HG03558 (cell line): ENCODE measurements around the gene CACNA1A.

Source experiments
- ATAC-seq: cut with Tn5 transposase; IDR thresholded peaks from one replicate; pipeline ENCODE4 v1.9.1; 2021; ENCODE audit warnings: moderate number of reproducible peaks; ENCODE audit not compliant: unreplicated experiment; ENCODE audit errors: extremely low read depth

Gene CACNA1A

DNA sequence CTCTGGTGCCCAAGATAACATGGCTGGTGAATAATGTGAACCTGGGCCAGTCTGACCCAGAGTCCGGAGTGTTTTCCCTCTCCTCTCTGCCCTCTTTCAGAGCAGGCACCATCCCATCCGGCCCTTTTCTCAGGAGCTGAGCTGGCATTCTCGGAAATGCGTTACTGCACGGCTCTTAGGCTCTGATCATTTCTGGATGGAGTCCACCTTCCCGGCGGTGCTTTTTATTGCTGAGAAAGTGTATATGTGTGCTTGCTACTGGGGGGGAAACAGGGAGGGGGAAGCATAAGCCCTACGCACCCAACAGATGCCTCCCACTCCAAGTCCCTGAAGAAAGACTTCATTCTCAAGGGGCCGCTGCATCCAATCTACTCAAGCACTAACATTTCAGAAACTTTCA, 6.6 kb downstream of the CACNA1A start:
- ATAC-seq, result no peak

DNA sequence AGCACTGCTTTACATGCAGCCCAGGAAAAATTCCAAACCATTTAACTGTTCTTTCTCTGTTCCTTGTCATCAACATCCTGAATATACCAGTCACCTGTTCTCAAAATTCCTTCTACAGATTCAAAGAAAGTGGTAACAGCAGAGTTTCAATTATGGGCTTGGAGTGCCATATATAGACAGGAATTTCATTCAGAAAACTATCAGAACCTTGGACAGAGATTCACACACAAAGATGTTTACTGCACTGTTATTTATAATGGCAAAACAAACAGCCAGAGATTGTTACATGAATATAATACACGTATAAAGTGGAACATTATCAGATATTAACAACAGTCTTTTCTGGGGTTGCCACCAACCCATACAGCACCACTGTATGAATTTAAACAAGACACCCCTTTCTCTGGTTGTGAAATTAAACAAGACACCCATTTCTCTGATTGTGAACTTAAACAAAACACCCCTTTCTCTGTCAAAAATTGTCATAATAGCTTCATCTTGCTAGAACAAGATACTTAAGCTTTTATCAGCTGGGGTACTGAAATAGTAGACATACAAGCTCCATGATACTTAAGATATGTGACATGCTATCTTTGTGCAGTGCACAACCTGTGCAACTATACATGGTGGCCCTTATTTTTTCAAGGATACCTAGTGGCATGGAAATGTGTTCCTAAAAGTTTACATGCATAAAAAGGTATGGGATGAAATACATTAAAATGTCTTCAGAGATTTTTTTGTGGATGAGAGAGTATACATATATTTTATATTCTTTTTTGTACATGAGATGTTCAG, 12.6 kb downstream of the CACNA1A start:
- no peak for ATAC-seq

- no peak for ATAC-seq
Measured at GRCh38 chr19:13492128-13492527, 14.2 kb downstream of the CACNA1A start.

GRCh38 chr19:13487985-13488384, 18.3 kb downstream of the CACNA1A start:
- ATAC-seq, result no peak

DNA sequence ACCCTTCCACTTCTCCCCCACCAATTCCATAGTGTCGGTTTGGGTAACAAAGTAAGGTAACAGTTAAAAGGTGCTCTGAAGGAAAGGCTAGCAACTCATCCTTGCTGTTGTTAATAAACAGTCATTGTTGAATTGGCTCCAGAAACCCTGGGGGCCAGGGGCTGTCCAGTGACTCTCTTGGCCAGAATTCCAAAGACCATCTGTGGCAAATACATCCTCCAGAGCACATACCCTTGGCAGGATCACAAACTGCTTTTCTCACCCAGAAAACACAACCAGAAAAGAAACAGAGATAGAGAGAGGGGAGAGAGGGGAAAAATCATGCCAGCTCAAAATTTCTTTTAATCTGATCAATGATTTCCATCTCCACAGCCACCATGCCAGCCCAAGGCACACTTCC, 22.1 kb downstream of the CACNA1A start:
- ATAC-seq, result no peak

DNA sequence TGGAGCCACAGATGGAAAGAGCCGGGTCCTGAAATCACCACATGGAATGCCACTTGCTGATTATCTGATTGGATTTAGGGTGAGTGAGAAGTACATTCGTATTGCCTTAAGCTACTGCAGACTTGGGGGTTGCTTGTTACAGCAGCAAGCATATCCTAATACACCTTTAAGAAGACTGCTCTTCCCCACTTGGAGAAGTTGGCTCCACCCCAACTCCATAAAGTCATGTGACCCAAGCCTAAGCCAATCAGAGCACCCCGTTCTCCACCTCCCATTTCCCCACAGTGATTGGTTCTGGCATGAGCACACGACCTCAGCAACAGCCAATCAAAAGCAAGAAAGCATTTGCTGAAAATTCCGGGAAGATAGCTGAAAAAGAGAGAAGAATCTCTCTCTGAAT, 23.1 kb downstream of the CACNA1A start:
- ATAC-seq, result no peak

DNA sequence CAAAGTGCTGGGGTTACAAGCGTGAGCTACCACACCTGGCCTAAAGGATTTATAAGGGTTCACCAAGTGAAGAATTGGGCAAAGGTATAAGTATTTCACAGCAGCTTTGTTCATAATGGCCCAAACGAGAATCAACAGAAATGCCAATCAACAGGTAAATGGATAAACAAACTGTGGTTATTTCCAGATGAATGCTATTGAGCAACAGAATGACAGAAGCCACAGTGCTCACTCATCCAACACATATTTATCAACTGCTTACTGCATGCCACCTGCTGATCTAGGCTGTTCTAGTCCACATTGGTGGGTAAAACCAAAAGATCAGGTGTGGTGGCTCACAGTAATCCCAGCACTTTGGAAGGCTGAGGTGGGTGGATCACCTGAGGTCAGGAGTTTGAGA, 27.7 kb downstream of the CACNA1A start:
- ATAC-seq, result no peak

GRCh38 chr19:13476071-13476470, 30.2 kb downstream of the CACNA1A start:
- no peak for ATAC-seq

DNA sequence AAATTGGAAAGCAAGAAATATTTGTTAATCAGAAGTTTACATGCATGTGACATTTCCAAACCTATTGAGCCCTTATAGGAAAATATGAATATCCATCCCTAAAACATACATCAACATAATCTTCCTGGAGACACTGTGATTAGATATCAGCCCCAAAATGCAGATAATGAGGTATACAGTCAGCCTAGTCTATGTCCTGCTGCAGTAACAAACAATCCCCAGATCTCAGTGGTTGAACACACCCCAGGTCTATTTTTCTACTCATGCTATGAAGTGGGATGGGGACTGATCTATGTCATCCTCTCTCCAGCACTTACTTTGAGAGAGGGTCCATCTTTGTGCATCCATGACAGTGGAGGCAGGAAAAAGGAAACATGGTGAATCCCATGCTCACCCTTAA, 31.2 kb downstream of the CACNA1A start:
- no peak for ATAC-seq

- ATAC-seq, result no peak
Measured at GRCh38 chr19:13466697-13467096, 39.6 kb downstream of the CACNA1A start.

- no peak for ATAC-seq
Measured at GRCh38 chr19:13463296-13463695, 43.0 kb downstream of the CACNA1A start.

- no peak for ATAC-seq
Measured at GRCh38 chr19:13461536-13461935, 44.7 kb downstream of the CACNA1A start.

GRCh38 chr19:13460045-13460444, 46.2 kb downstream of the CACNA1A start:
- ATAC-seq, result no peak

DNA sequence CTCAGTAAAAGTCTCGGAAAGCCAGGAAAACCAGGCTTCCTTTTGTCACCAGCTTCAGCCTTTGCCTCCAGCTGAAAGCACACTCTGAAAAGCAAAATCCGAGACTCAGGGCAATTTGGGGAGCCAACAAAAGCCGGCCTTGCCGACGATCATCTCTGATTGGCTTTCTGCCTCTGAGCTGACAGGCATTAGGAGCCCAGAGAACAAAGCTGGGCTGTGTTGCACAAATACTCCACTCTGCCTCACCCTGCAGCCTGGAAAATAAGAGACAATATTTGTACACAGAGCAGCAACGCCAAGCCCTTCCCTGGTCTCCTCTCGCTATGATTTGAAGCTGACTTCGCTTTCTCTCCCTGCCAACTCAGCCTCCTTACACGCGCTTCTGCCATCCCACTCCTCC, 46.9 kb downstream of the CACNA1A start:
- no peak for ATAC-seq

GRCh38 chr19:13451434-13451995, 54.8 kb downstream of the CACNA1A start:
- ATAC-seq, result no peak

GRCh38 chr19:13447978-13448377, 58.3 kb downstream of the CACNA1A start:
- ATAC-seq, result no peak

DNA sequence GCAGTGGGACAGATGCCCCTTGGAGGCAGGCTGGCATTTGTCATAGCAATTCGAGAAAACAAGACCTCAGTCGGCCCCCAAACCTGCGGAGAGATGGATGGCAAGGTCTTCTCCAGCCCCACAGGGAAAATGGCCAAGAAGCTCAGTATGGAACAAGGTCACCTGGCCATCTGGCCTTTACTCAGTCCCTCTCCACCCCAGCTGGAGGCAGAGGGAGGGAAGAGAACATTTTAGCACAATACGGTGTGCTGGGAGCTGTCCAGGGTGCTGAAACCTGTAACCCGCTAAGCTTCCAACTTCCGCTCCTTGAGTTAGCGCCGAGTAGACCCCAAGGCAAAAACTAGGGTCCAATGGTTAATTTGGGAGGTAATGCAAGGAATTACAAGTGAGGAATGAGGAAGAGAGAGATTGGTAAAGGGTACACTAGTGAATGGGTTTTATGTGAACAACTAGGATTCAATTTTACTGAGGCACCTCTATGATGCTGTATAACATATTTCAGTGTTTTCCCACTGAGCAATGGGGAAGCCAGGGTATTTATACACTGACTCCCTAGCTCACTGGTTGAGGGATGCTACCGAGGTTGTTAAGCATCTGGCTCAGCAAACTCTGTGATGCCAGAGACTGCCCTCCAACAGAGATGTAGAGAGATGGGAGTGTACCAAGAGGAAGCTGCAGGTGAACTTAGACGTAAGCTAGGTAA, 64.3 kb downstream of the CACNA1A start:
- ATAC-seq, result no peak

- ATAC-seq, result no peak
Measured at GRCh38 chr19:13437919-13438618, 68.2 kb downstream of the CACNA1A start.

DNA sequence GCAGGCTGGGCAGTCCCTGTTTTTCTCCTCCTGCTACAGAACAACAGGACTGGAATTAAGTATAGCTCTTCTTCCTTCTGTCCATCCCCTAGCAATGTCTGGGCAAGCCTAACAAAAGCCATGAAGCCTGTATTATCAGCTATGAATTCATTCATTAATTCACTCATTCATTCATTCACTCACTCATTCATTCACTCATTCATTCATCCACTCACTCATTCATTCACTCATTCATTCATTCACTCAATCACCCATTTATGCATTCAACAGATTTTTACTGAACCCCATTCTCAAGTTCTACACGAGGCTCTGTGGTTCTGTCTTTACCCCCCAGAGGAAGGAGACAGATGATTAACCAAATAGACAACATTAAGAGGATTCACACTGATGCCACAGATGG, 69.9 kb downstream of the CACNA1A start:
- ATAC-seq, result no peak

- no peak for ATAC-seq
Measured at GRCh38 chr19:13430790-13431582, 75.3 kb downstream of the CACNA1A start.
